HepG2 (cell line): ENCODE results near the gene TREX2. TPM values are rescaled to one million over a fixed set of nuclear protein-coding genes. Genes with fewer than 3 reads are reported as not detected.

Experiments
- DPF2 ChIP-seq: sonication (generic); formaldehyde crosslinking; IDR thresholded peaks from 2 replicates; pipeline ENCODE4 v1.4.0; 2020; ENCODE audit warnings: mild to moderate bottlenecking, low read depth, missing genetic modification reagents, borderline replicate concordance
- FOXC1 ChIP-seq: sonication (generic); formaldehyde crosslinking; IDR thresholded peaks from 2 replicates; pipeline ENCODE4 v1.8.0; 2022; ENCODE audit warnings: mild to moderate bottlenecking, missing genetic modification reagents, borderline replicate concordance
- HOXA3 ChIP-seq: sonication (generic); formaldehyde crosslinking; IDR thresholded peaks from 2 replicates; pipeline ENCODE4 v1.5.0; 2020; ENCODE audit warnings: missing genetic modification reagents
- JUND ChIP-seq: sonication (generic); formaldehyde crosslinking; IDR thresholded peaks from 2 replicates; pipeline ENCODE4 v1.8.0; 2022; ENCODE audit warnings: mild to moderate bottlenecking, missing genetic modification reagents
- MYC ChIP-seq: sonication (generic); formaldehyde crosslinking; IDR thresholded peaks from 2 replicates; pipeline ENCODE4 v1.9.0; 2021; ENCODE audit warnings: missing genetic modification reagents, borderline replicate concordance
- NKX3-1 ChIP-seq: sonication (generic); formaldehyde crosslinking; IDR thresholded peaks from 2 replicates; pipeline ENCODE4 v1.5.0; 2020; ENCODE audit warnings: missing genetic modification reagents
- SOX6 ChIP-seq, 2 experiments: fragments of 450-650 bp in 1 of 2; sonication (generic) in 1 of 2; formaldehyde crosslinking in 1 of 2; IDR thresholded peaks; 2 replicates each; pipeline versions ENCODE4 v1.4.0 to v1.6.1; 2017 to 2020; ENCODE audit warnings: antibody characterized with exemption in 1 of 2, mild to moderate bottlenecking in 1 of 2, missing genetic modification reagents in 1 of 2
- TBX2 ChIP-seq: sonication (generic); formaldehyde crosslinking; IDR thresholded peaks from 2 replicates; pipeline ENCODE4 v1.5.0; 2020; ENCODE audit warnings: missing genetic modification reagents, mild to moderate bottlenecking, borderline replicate concordance
- ZFX ChIP-seq: sonication (generic); formaldehyde crosslinking; IDR thresholded peaks from 2 replicates; pipeline ENCODE4 v1.4.0; 2020; ENCODE audit warnings: mild to moderate bottlenecking, low read depth, missing genetic modification reagents, moderate library complexity
- ZNF256 ChIP-seq: sonication (generic); formaldehyde crosslinking; conservative IDR thresholded peaks from 2 replicates; pipeline ENCODE4 v1.4.0; 2020; ENCODE audit warnings: missing genetic modification reagents
- ZNF431 ChIP-seq: sonication (generic); formaldehyde crosslinking; IDR thresholded peaks from 2 replicates; pipeline ENCODE4 v1.9.0; 2022; ENCODE audit warnings: missing genetic modification reagents, low read depth, mild to moderate bottlenecking, borderline replicate concordance
- ZNF549 ChIP-seq: sonication (generic); formaldehyde crosslinking; IDR thresholded peaks from 2 replicates; pipeline ENCODE4 v1.5.0; 2020; ENCODE audit warnings: missing genetic modification reagents
- ZNF703 ChIP-seq: sonication (generic); formaldehyde crosslinking; IDR thresholded peaks from 2 replicates; pipeline ENCODE4 v1.5.1; 2020; ENCODE audit warnings: missing genetic modification reagents, mild to moderate bottlenecking, moderate library complexity, borderline replicate concordance
- polyA plus RNA-seq, 8 experiments: library from polyadenylated mRNA; depleted of rRNA in 3 of 8; stranded (reverse) in 7 of 8; unstranded in 1 of 8; fragments of >200 nt; fragmentation: Illumina TruSeq in 4 of 8; extraction: Trizol in 4 of 8; gene quantifications; 2 replicates each; pipeline versions ENCODE4 v1.2.1 to v1.2.3, GENCODE V29; 2011 to 2016; ENCODE audit warnings: low read depth in 4 of 8, missing spikeins in 1 of 8, mixed read lengths in 1 of 8; ENCODE audit not compliant: insufficient read depth in 1 of 8
- total RNA-seq, 5 experiments: library from RNA; depleted of rRNA; stranded (reverse); fragments of >200 nt; fragmentation: Illumina TruSeq; extraction: Trizol; gene quantifications; 2 replicates each; pipeline ENCODE4 v1.2.3, GENCODE V29; 2016; ENCODE audit warnings: low read depth in 1 of 5
- TF ChIP-seq, protein P1 (sequence below): sonication (generic); formaldehyde crosslinking; conservative IDR thresholded peaks from 2 replicates; pipeline ENCODE4 v1.4.0; 2020; ENCODE audit warnings: missing genetic modification reagents
- TF ChIP-seq, protein P2 (sequence below): sonication (generic); formaldehyde crosslinking; IDR thresholded peaks from 2 replicates; pipeline ENCODE4 v1.4.0; 2020; ENCODE audit warnings: missing genetic modification reagents
- TF ChIP-seq, protein P3 (sequence below): conservative IDR thresholded peaks from 2 replicates; pipeline ENCODE4 v1.6.1; 2018; ENCODE audit warnings: missing genetic modification reagents
- TF ChIP-seq, protein P4 (sequence below): sonication (generic); formaldehyde crosslinking; IDR thresholded peaks from 2 replicates; pipeline ENCODE4 v1.9.0; 2021; ENCODE audit warnings: missing genetic modification reagents, mild to moderate bottlenecking, borderline replicate concordance
- TF ChIP-seq, protein P5 (sequence below): sonication (generic); IDR thresholded peaks from 2 replicates; pipeline ENCODE4 v1.6.1; 2016; ENCODE audit warnings: low read depth, borderline replicate concordance
- TF ChIP-seq, protein P6 (sequence below): sonication (generic); formaldehyde crosslinking; IDR thresholded peaks from 2 replicates; pipeline ENCODE4 v1.4.0; 2020; ENCODE audit warnings: missing genetic modification reagents

The TREX2 gene
- total and polyA plus RNA-seq, 2 of the 13 experiments (the other 11 are each of a cell fraction or from before 2014, with no cell fraction given) = 0.13 to 0.18 TPM

DNA sequence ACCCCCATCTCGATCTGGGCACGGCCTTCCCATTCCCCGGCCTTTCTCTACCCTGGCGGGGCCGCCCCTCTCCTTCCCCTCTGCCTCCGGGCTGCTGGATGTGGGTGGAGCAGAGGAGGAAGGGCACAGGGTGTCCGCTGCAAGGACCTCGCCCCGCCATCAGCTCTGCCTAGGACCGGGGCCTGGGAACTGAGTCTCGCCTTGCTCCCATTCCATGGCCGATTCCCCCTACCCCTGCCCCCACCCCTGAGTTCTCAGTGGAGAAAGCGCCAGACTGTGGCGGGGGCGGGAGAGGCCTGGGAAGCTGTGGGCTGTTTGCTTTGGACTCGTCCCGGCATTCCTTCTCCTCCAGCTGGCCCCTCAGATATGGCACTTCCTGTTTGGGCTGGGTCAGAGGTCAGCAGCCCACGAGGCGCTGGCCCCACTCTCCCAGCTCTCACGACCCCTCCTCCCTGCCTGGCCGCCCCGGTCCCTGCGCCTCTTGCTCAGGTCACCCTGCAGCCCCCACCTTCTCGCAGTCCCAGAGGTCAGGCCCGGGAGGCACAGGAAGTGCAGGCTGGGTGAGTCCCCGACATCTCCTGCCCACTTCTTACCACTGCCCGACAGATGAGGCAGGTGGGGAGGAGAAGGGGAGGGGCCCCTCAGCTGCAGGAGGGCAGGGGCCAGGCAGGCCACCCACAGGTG lies 42.5 kb upstream of the TREX2 start (continued):
- TF ChIP-seq, protein P1, sequence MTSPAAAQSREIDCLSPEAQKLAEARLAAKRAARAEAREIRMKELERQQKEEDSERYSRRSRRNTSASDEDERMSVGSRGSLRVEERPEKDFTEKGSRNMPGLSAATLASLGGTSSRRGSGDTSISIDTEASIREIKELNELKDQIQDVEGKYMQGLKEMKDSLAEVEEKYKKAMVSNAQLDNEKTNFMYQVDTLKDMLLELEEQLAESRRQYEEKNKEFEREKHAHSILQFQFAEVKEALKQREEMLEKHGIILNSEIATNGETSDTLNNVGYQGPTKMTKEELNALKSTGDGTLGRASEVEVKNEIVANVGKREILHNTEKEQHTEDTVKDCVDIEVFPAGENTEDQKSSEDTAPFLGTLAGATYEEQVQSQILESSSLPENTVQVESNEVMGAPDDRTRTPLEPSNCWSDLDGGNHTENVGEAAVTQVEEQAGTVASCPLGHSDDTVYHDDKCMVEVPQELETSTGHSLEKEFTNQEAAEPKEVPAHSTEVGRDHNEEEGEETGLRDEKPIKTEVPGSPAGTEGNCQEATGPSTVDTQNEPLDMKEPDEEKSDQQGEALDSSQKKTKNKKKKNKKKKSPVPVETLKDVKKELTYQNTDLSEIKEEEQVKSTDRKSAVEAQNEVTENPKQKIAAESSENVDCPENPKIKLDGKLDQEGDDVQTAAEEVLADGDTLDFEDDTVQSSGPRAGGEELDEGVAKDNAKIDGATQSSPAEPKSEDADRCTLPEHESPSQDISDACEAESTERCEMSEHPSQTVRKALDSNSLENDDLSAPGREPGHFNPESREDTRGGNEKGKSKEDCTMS (CRISPR knock-in tag) = no peak
- no peak for TF ChIP-seq ZNF549 (CRISPR knock-in tag)
- TF ChIP-seq FOXC1 (CRISPR knock-in tag) = no peak
- no peak for TF ChIP-seq ZNF431
- TF ChIP-seq DPF2 = no peak
- TF ChIP-seq, protein P2, sequence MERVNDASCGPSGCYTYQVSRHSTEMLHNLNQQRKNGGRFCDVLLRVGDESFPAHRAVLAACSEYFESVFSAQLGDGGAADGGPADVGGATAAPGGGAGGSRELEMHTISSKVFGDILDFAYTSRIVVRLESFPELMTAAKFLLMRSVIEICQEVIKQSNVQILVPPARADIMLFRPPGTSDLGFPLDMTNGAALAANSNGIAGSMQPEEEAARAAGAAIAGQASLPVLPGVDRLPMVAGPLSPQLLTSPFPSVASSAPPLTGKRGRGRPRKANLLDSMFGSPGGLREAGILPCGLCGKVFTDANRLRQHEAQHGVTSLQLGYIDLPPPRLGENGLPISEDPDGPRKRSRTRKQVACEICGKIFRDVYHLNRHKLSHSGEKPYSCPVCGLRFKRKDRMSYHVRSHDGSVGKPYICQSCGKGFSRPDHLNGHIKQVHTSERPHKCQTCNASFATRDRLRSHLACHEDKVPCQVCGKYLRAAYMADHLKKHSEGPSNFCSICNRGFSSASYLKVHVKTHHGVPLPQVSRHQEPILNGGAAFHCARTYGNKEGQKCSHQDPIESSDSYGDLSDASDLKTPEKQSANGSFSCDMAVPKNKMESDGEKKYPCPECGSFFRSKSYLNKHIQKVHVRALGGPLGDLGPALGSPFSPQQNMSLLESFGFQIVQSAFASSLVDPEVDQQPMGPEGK (CRISPR knock-in tag) = peak; percentile 81; the same call in 1 of the 2 replicates
- TF ChIP-seq, protein P3, sequence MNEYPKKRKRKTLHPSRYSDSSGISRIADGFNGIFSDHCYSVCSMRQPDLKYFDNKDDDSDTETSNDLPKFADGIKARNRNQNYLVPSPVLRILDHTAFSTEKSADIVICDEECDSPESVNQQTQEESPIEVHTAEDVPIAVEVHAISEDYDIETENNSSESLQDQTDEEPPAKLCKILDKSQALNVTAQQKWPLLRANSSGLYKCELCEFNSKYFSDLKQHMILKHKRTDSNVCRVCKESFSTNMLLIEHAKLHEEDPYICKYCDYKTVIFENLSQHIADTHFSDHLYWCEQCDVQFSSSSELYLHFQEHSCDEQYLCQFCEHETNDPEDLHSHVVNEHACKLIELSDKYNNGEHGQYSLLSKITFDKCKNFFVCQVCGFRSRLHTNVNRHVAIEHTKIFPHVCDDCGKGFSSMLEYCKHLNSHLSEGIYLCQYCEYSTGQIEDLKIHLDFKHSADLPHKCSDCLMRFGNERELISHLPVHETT (CRISPR knock-in tag) = no peak
- TF ChIP-seq ZNF256 = no peak
- TF ChIP-seq JUND = no peak
- TF ChIP-seq, protein P4, sequence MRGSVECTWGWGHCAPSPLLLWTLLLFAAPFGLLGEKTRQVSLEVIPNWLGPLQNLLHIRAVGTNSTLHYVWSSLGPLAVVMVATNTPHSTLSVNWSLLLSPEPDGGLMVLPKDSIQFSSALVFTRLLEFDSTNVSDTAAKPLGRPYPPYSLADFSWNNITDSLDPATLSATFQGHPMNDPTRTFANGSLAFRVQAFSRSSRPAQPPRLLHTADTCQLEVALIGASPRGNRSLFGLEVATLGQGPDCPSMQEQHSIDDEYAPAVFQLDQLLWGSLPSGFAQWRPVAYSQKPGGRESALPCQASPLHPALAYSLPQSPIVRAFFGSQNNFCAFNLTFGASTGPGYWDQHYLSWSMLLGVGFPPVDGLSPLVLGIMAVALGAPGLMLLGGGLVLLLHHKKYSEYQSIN (CRISPR knock-in tag) = no peak
- TF ChIP-seq SOX6 (IDR thresholded peaks at IDR 0.05) = no peak
- peak; percentile 35; the same call in 1 of the 2 replicates for TF ChIP-seq SOX6 (CRISPR knock-in tag; IDR thresholded peaks at IDR 0.05)
- TF ChIP-seq, protein P5, sequence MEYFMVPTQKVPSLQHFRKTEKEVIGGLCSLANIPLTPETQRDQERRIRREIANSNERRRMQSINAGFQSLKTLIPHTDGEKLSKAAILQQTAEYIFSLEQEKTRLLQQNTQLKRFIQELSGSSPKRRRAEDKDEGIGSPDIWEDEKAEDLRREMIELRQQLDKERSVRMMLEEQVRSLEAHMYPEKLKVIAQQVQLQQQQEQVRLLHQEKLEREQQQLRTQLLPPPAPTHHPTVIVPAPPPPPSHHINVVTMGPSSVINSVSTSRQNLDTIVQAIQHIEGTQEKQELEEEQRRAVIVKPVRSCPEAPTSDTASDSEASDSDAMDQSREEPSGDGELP = peak; percentile 88
- TF ChIP-seq ZFX (CRISPR knock-in tag) = peak; percentile 21; the same call in 1 of the 2 replicates
- no peak for TF ChIP-seq ZNF703 (CRISPR knock-in tag)
- no peak for TF ChIP-seq NKX3-1 (CRISPR knock-in tag)
- peak; percentile 50; the same call in 1 of the 2 replicates for TF ChIP-seq HOXA3 (CRISPR knock-in tag)
- peak; percentile 64; the same call in 1 of the 2 replicates for TF ChIP-seq TBX2 (CRISPR knock-in tag)
- peak; percentile 58; the same call in 1 of the 2 replicates for TF ChIP-seq MYC (CRISPR knock-in tag)
- TF ChIP-seq, protein P6, sequence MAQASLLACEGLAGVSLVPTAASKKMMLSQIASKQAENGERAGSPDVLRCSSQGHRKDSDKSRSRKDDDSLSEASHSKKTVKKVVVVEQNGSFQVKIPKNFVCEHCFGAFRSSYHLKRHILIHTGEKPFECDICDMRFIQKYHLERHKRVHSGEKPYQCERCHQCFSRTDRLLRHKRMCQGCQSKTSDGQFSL (CRISPR knock-in tag) = no peak
